Measurements from ENCODE around the gene CLDN4. TPM values are rescaled to one million over a fixed set of nuclear protein-coding genes. Genes with fewer than 3 reads are reported as not detected.

The CLDN4 gene
- total and polyA plus RNA-seq, 2 donors (not counting 3 experiments of a cell fraction or from before 2014, with no cell fraction given) = 0.13 to 0.15 TPM

GRCh38 chr7:73839290-73839689 is 8.5 kb downstream of the CLDN4 start:
- BruUV-seq (replicated peaks) = no TSS peak
- POLR2A ChIA-PET = no interaction called here
- dilution Hi-C loops (cut with MboI; ENCODE audit: extremely low pct_ligation_motif_present, low sequenced_read_pairs) = no loop called here

GRCh38 chr7:73839743-73840714 is 9.2 kb downstream of the CLDN4 start:
- dilution Hi-C loops (cut with MboI; ENCODE audit: extremely low pct_ligation_motif_present, low sequenced_read_pairs) (no loop called here), intact Hi-C loops (cut with micrococcal nuclease) (no loop called here)
- no peaks in the 10 kb centered on the region for H3K27me3 ChIP-seq (ENCODE audit: control insufficient read depth in 2 of 2, insufficient read depth in 2 of 2, low read length in 2 of 2)
- ChIA-PET CTCF (interaction anchor here (1.7 kb wide), 1 partner anchor 17 kb away, joined by 4 read pairs; no protein-coding TSS in a partner anchor), POLR2A (no interaction called here)
- H3K9ac ChIP-seq (replicated peaks; ENCODE audit: extremely low read depth, insufficient read depth, low read length) = no peak overlapping the region
- H4K20me1 ChIP-seq (replicated peaks; ENCODE audit: control insufficient read depth, extremely low read depth, insufficient read depth, low read length) = no peaks in the 10 kb centered on the region
- H3K4me3 ChIP-seq (replicated peaks in 1 of 3; ENCODE audit: insufficient read depth in 1 of 3, low read depth in 1 of 3, low read length in 3 of 3) = no peak overlapping the region
- no TSS peak for BruUV-seq (replicated peaks)
- H3K79me2 ChIP-seq (ENCODE audit: control insufficient read depth, insufficient read depth, low read length) = no peaks in the 10 kb centered on the region
- H3K9me1 ChIP-seq (replicated peaks; ENCODE audit: control insufficient read depth, extremely low read depth, insufficient read depth, low read length) = no peaks in the 10 kb centered on the region
- peak in 1 of 2 donors; percentile 18 for TF ChIP-seq CTCF (IDR thresholded peaks at IDR 0.05; ENCODE audit: extremely low read depth in 1 of 2, insufficient read depth in 1 of 2, low read depth in 1 of 2, low read length in 2 of 2)
- no peak for TF ChIP-seq FOS (IDR thresholded peaks at IDR 0.05; ENCODE audit: borderline replicate concordance, insufficient read depth, low read length)
- TF ChIP-seq MAX (IDR thresholded peaks at IDR 0.05; ENCODE audit: insufficient read depth, insufficient read length) = no peak
- TF ChIP-seq MYC (IDR thresholded peaks at IDR 0.05; ENCODE audit: low read depth, low read length) = no peak
- no peak overlapping the region for H2AFZ ChIP-seq (ENCODE audit: low read depth, low read length)
- DNase-seq (ENCODE audit: low read depth, low spot score) = no peak
- H3K4me2 ChIP-seq (ENCODE audit: insufficient read depth, low read length) = no peak overlapping the region
- no peaks in the 10 kb centered on the region for H3K9me3 ChIP-seq (replicated peaks; ENCODE audit: control insufficient read depth, insufficient read depth, low read length)
- FAIRE-seq = no peak
- no peaks in the 10 kb centered on the region for H3K36me3 ChIP-seq (ENCODE audit: control insufficient read depth in 2 of 2, extremely low read depth in 1 of 2, insufficient read depth in 2 of 2, low read length in 2 of 2)
- peaks cover 2% of the 10 kb centered on the region for H3K4me1 ChIP-seq (ENCODE audit: control insufficient read depth, extremely low read depth, insufficient read depth, low read length)
- no peak overlapping the region for H3K27ac ChIP-seq (ENCODE audit: insufficient read depth, low read depth, low read length)

More at GRCh38 chr7:73839290-73839689, 8.5 kb downstream of the CLDN4 start:
- intact Hi-C loops (cut with micrococcal nuclease) = no loop called here
- no peaks in the 10 kb centered on the region for H3K9me3 ChIP-seq (replicated peaks; ENCODE audit: control insufficient read depth, insufficient read depth, low read length)
- H3K27me3 ChIP-seq (ENCODE audit: control insufficient read depth in 2 of 2, insufficient read depth in 2 of 2, low read length in 2 of 2) = no peaks in the 10 kb centered on the region
- no peak overlapping the region for H3K4me3 ChIP-seq (replicated peaks in 1 of 3; ENCODE audit: insufficient read depth in 1 of 3, low read depth in 1 of 3, low read length in 3 of 3)
- H3K9me1 ChIP-seq (replicated peaks; ENCODE audit: control insufficient read depth, extremely low read depth, insufficient read depth, low read length) = no peaks in the 10 kb centered on the region
- H3K79me2 ChIP-seq (ENCODE audit: control insufficient read depth, insufficient read depth, low read length) = no peaks in the 10 kb centered on the region
- H3K9ac ChIP-seq (replicated peaks; ENCODE audit: extremely low read depth, insufficient read depth, low read length) = no peak overlapping the region
- H3K4me2 ChIP-seq (ENCODE audit: insufficient read depth, low read length) = no peak overlapping the region
- CTCF ChIA-PET = interaction anchor here (1.7 kb wide), 1 partner anchor 16 kb away, joined by 4 read pairs; no protein-coding TSS in a partner anchor
- H3K27ac ChIP-seq (ENCODE audit: insufficient read depth, low read depth, low read length) = no peak overlapping the region
- H3K36me3 ChIP-seq (ENCODE audit: control insufficient read depth in 2 of 2, extremely low read depth in 1 of 2, insufficient read depth in 2 of 2, low read length in 2 of 2) = no peaks in the 10 kb centered on the region
- TF ChIP-seq EZH2 (IDR thresholded peaks at IDR 0.05; ENCODE audit: borderline replicate concordance, low read depth, low read length, severe bottlenecking) = no peak
- TF ChIP-seq FOS (IDR thresholded peaks at IDR 0.05; ENCODE audit: borderline replicate concordance, insufficient read depth, low read length) = no peak
- peaks cover 2% of the 10 kb centered on the region for H3K4me1 ChIP-seq (ENCODE audit: control insufficient read depth, extremely low read depth, insufficient read depth, low read length)
- no peak overlapping the region for H2AFZ ChIP-seq (ENCODE audit: low read depth, low read length)
- no peaks in the 10 kb centered on the region for H4K20me1 ChIP-seq (replicated peaks; ENCODE audit: control insufficient read depth, extremely low read depth, insufficient read depth, low read length)
- no peak for FAIRE-seq
- DNase-seq (ENCODE audit: low read depth, low spot score) = no peak
